ENCODE measurements around the gene TNC.

Gene TNC

GRCh38 chr9:115098226-115098965, 19.6 kb downstream of the TNC start:
- DNase-seq = no peak

GRCh38 chr9:115093520-115093919, 24.4 kb downstream of the TNC start:
- DNase-seq = no peak

GRCh38 chr9:115090486-115090885, 27.5 kb downstream of the TNC start:
- DNase-seq = no peak

- no peak for DNase-seq
These were observed 29.1 kb downstream of the TNC start for GRCh38 chr9:115088860-115089259.

GRCh38 chr9:115086886-115087285, 31.1 kb downstream of the TNC start:
- DNase-seq = no peak

GRCh38 chr9:115086461-115086860, 31.5 kb downstream of the TNC start:
- DNase-seq = no peak

- DNase-seq = no peak
These were observed 32.1 kb downstream of the TNC start for GRCh38 chr9:115085773-115086377.

GRCh38 chr9:115084709-115085108, 33.2 kb downstream of the TNC start:
- DNase-seq = no peak

GRCh38 chr9:115084157-115084556, 33.8 kb downstream of the TNC start:
- DNase-seq = no peak

GRCh38 chr9:115080242-115080641, 37.7 kb downstream of the TNC start:
- DNase-seq = no peak

GRCh38 chr9:115079156-115079555, 38.8 kb downstream of the TNC start:
- no peak for DNase-seq

GRCh38 chr9:115073456-115073855, 44.5 kb downstream of the TNC start:
- DNase-seq = no peak

- DNase-seq = no peak
These were observed 46.8 kb downstream of the TNC start for GRCh38 chr9:115071176-115071575.

GRCh38 chr9:115069771-115070170, 48.2 kb downstream of the TNC start:
- DNase-seq = no peak

- DNase-seq = no peak
These were observed 48.7 kb downstream of the TNC start for GRCh38 chr9:115069302-115069701.

- DNase-seq = no peak
These were observed 49.9 kb downstream of the TNC start for GRCh38 chr9:115068031-115068430.

- DNase-seq = no peak
These were observed 54.7 kb downstream of the TNC start for GRCh38 chr9:115063058-115063845.

- no peak for DNase-seq
These were observed 59.2 kb downstream of the TNC start for GRCh38 chr9:115058684-115059315.

- no peak for DNase-seq
These were observed 59.8 kb downstream of the TNC start for GRCh38 chr9:115058175-115058574.

- no peak for DNase-seq
These were observed 60.4 kb downstream of the TNC start for GRCh38 chr9:115057559-115057958.

- DNase-seq = no peak
These were observed 67.9 kb downstream of the TNC start for GRCh38 chr9:115050002-115050490.

GRCh38 chr9:115046824-115047223, 71.1 kb downstream of the TNC start:
- DNase-seq = no peak

- DNase-seq = no peak
These were observed 71.8 kb downstream of the TNC start for GRCh38 chr9:115046199-115046598.
